Adrenal gland (tissue), 12 donors: Measurements from ENCODE around the gene TP53. TPM values are rescaled to one million over a fixed set of nuclear protein-coding genes. Genes with fewer than 3 reads are reported as not detected.
A peak's percentile ranks its signal among the peaks of the same experiment; 100 is the strongest.

Experiments used
- DNase-seq, 7 donors: peaks; one replicate each; pipeline ENCODE4 v3.0.0-alpha.2; 2019 to 2020
- H3K27ac ChIP-seq, 5 donors: fragments of 200-600 bp; sonication (generic) in 4 of 5; 1 replicate in 3 of 5; 2 replicates in 2 of 5; pipeline versions ENCODE4 v1.5.1 to v1.8.0; 2016 to 2020; ENCODE audit warnings: mild to moderate bottlenecking in 1 of 5
- H3K27me3 ChIP-seq: fragments of 200-600 bp; 2 replicates; pipeline ENCODE4 v1.8.0; 2021
- H3K36me3 ChIP-seq, 2 donors: fragments of 200-600 bp; replicated peaks in 1 of 2; 1 replicate in 1 of 2; 2 replicates in 1 of 2; pipeline versions ENCODE4 v1.5.1 to v1.8.0; 2018 to 2022
- H3K4me1 ChIP-seq, 2 donors: fragments of 200-600 bp; replicated peaks in 1 of 2; 1 replicate in 1 of 2; 2 replicates in 1 of 2; pipeline versions ENCODE4 v1.5.1 to v1.8.0; 2018 to 2021
- H3K4me3 ChIP-seq, 4 donors: fragments of 200-600 bp; sonication (generic) in 3 of 4; one replicate each; pipeline ENCODE4 v1.5.1; 2016 to 2018
- H3K9me3 ChIP-seq, 3 donors: fragments of 200-600 bp; sonication (generic) in 1 of 3; replicated peaks in 1 of 3; 1 replicate in 2 of 3; 2 replicates in 1 of 3; pipeline versions ENCODE4 v1.5.1 to v1.8.0; 2016 to 2021
- POLR2A ChIP-seq, 2 donors: fragments of 450-650 bp; IDR thresholded peaks; one replicate each; pipeline ENCODE4 v1.6.1; 2017; ENCODE audit warnings: antibody characterized with exemption in 2 of 2, mild to moderate bottlenecking in 2 of 2, moderate library complexity in 1 of 2
- WGBS, 4 donors: extraction: QIAGEN DNeasy Blood & Tissue Kit in 2 of 4; methylation state at CpG; one replicate each; pipeline versions ENCODE4 v1.1.5 to v1.1.7; 2013 to 2017; 5-methylcytosine and 5-hydroxymethylcytosine counted together
- intact Hi-C, 2 donors: fragments of 100-400 bp; cut with DNase I; formaldehyde crosslinking; loops; one replicate each; pipeline versions ENCODE4 v1.14.1 to v1.15.0; 2022 to 2023
- polyA plus RNA-seq, 3 donors: library from polyadenylated mRNA; stranded (reverse); fragments of 200-250 nt in 2 of 3; fragments of 350-450 nt in 1 of 3; fragmentation: Illumina TruSeq in 1 of 3; extraction: RNeasy Lipid Tissue Mini Kit (QIAGEN cat#74804) in 1 of 3; gene quantifications; one replicate each; pipeline ENCODE4 v1.2.3, GENCODE V29; 2013 to 2014
- total RNA-seq, 9 donors: library from RNA; depleted of rRNA in 4 of 9; stranded (reverse); fragments of >200 nt in 4 of 9; fragments of 120-200 nt in 1 of 9; fragmentation: NEBNext Ultra II Directional in 1 of 9; extraction: Animal tissue kit (Norgen Biotek cat#: 25700) in 1 of 9; gene quantifications; one replicate each; pipeline versions ENCODE4 v1.1.0 to v1.2.4, GENCODE V29; 2013 to 2023
- TF ChIP-seq, protein P1 (sequence below), 6 experiments: fragments of 450-650 bp in 4 of 6; fragments of 200-600 bp in 2 of 6; sonication (generic) in 1 of 6; IDR thresholded peaks; 1 replicate in 5 of 6; 2 replicates in 1 of 6; pipeline versions ENCODE4 v1.5.1 to v1.8.0; 2016 to 2021; ENCODE audit warnings: antibody characterized with exemption in 6 of 6, mild to moderate bottlenecking in 2 of 6, moderate library complexity in 1 of 6
- donor health status: healthy with polysubstance abuse.
- donor health status: Bipolar disorder and iron deficiency.
- donor health status: DM: yes; HTN: yes; CAD: no.
- donor health status: DM: no; HTN: no; CAD: no.
- donor health status: DM: no; HTN: no; CAD: no.
- donor health status: DM: yes; HTN: yes; CAD: no.

Gene TP53
- total and polyA plus RNA-seq, 12 donors: 9.7 to 85.9 (median 26.6) TPM

DNA sequence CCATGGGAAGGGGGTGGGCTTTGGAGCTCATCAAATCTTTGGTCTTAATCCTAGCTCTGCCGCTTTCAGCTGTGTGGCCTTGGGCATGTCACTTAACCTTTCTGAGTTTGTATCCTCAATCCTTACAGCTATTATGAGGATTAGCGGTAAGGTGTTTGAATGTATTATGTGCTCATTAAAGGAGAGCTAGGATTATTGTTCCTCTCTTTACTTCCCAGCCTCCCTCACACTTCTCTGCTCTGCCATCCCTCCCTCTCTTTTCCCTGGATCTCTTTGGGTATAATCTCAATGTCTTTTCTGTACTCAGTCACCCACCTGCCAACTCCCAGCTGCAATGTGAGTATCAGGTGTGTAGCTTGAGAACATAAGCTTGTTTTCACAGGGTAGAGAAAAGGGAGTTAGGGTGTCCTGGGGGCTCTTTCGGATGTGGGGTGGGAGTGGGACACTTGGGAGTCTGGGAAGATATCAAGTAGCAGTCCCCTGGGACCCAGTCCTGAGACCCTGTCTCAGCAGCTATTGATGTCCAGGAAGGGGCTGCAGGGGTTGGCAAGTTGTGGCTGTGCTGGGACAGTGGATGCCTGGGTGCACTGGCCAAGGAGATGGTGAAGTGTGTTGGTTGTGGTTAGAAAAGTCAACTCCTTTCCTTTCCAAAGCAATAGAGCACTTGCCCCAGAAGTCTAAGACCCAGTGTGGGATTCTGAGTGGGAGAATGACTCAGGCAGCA, 19.5 kb upstream of the TP53 start:
- no peak overlapping the region for H3K4me3 ChIP-seq
- H3K27ac ChIP-seq: no peak overlapping the region
- intact Hi-C loops: loop anchor here in 1 of 2 donors (10.0 kb wide), 2 partner anchors 68 to 258 kb away; no protein-coding TSS in a partner anchor
- peaks cover 28% of the 10 kb centered on the region for H3K27me3 ChIP-seq
- H3K4me1 ChIP-seq: peaks cover 9 to 11% of the 10 kb centered on the region in 2 donors
- WGBS, 4 donors: 74 to 90% (median 81%) methylated on average over 3 of the region's 3 CpGs
- no peak for DNase-seq
- no peaks in the 10 kb centered on the region for H3K36me3 ChIP-seq
- H3K9me3 ChIP-seq: no peaks in the 10 kb centered on the region
- TF ChIP-seq POLR2A (IDR thresholded peaks at IDR 0.05): no peak
- TF ChIP-seq, protein P1, sequence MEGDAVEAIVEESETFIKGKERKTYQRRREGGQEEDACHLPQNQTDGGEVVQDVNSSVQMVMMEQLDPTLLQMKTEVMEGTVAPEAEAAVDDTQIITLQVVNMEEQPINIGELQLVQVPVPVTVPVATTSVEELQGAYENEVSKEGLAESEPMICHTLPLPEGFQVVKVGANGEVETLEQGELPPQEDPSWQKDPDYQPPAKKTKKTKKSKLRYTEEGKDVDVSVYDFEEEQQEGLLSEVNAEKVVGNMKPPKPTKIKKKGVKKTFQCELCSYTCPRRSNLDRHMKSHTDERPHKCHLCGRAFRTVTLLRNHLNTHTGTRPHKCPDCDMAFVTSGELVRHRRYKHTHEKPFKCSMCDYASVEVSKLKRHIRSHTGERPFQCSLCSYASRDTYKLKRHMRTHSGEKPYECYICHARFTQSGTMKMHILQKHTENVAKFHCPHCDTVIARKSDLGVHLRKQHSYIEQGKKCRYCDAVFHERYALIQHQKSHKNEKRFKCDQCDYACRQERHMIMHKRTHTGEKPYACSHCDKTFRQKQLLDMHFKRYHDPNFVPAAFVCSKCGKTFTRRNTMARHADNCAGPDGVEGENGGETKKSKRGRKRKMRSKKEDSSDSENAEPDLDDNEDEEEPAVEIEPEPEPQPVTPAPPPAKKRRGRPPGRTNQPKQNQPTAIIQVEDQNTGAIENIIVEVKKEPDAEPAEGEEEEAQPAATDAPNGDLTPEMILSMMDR (IDR thresholded peaks at IDR 0.05): no peak

DNA sequence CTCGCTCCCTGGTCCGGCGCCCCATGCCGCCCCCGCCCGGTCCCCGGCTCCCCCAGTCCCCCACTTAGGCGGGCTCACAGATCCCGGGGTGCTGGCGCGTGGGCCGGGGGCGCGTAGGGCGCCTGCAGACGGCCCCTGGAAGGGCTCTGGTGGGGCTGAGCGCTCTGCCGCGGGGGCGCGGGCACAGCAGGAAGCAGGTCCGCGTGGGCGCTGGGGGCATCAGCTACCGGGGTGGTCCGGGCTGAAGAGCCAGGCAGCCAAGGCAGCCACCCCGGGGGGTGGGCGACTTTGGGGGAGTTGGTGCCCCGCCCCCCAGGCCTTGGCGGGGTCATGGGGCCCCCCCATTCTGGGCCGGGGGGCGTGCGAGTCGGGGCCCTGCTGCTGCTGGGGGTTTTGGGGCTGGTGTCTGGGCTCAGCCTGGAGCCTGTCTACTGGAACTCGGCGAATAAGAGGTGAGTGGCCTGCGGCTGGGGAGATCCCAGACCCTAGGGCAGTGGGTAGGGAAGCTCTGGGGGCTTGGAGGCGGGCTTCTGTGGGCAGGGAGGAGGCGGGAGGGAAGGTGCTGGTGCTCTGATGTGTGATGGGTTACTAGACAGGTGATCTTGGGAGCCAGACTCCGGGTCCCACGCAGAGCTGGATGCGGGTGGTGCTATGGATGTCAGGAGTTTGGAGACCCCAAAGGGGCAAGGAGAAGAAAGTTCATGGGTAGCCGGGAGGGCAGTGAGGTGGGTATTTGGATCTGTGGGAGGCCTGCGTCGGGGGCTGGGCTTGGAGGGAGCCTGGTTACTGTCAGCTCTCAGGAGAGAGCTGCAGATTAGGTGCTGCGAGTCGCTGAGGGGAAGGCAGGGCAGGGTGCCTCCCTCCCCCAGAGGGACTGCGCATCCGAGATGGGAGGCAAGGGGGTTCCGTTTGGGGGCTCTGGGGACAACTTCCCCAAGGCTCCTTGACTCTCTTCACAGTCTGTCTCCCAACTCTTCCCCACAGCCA, 18.3 kb upstream of the TP53 start:
- DNase-seq: no peak

DNA sequence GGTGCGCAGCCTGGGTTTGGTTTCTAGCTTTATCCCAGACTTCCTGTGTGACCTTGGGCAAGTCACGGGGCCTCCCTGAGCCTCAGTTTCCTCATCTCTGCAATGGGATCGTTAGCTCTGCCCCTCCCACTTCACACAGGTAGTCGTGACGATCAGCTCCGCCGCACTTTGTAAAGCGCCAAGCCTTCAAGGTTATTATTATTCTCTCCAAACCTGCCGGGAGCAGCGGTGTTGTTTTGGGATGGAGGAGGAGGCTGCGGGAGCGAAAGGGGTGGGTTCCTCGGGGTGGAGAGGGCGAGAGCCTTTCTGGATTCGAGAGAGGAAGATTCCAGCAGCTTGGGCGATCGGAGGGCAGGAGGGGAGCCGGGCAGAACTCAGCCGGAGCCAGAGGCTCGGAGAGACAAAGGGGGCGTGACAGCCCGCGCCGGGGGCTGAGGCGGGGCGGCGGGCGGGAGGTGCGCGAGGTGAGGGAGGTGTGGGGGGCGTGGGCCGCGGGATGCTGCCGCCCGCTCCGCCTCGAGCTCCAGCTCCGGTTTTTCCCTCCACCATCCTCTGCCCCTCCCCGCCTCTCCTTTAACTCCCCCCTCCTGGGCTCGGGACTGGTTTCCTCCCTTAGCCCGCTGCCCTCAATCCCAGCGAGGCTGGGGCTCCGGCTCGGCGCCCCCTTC, 17.4 kb upstream of the TP53 start, which contains the start of gene EFNB3:
TSS of gene EFNB3 (plus strand) at position 602 of the 668 bp plus-strand sequence. CDS start 397 bp downstream, outside the sequence.
- intact Hi-C loops: loop anchor here in 1 of 2 donors (10.0 kb wide), 2 partner anchors 70 to 260 kb away; no protein-coding TSS in a partner anchor
- 1 to 3% (median 2%) methylated on average over 9 to 45 of the region's 45 CpGs for WGBS, 4 donors
- no peak for TF ChIP-seq POLR2A (IDR thresholded peaks at IDR 0.05)
- TF ChIP-seq, protein P1 (IDR thresholded peaks at IDR 0.05): no peak

More for the DNA sequence above, 18.3 kb upstream of the TP53 start:
- intact Hi-C loops: loop anchor here in 1 of 2 donors (10.0 kb wide), 2 partner anchors 69 to 259 kb away; no protein-coding TSS in a partner anchor
- TF ChIP-seq, protein P1 (IDR thresholded peaks at IDR 0.05): no peak
- TF ChIP-seq POLR2A (IDR thresholded peaks at IDR 0.05): no peak
- 9 to 34% (median 21%) methylated on average over 12 to 50 of the region's 50 CpGs for WGBS, 4 donors
- H3K9me3 ChIP-seq: no peaks in the 10 kb centered on the region
- H3K4me1 ChIP-seq: peaks cover 9 to 11% of the 10 kb centered on the region in 2 donors
- H3K27me3 ChIP-seq: peaks cover 17% of the 10 kb centered on the region
- H3K4me3 ChIP-seq: peak overlapping the region in 1 of 4 donors; percentile 47
- peaks cover 0 to 6% of the 10 kb centered on the region in 2 donors for H3K36me3 ChIP-seq
- H3K27ac ChIP-seq: no peak overlapping the region

More for the DNA sequence above, 17.4 kb upstream of the TP53 start, which contains the start of gene EFNB3:
- H3K36me3 ChIP-seq: peaks cover 0 to 6% of the 10 kb centered on the region in 2 donors
- peaks cover 17% of the 10 kb centered on the region for H3K27me3 ChIP-seq
- no peaks in the 10 kb centered on the region for H3K9me3 ChIP-seq
- H3K4me1 ChIP-seq: peaks cover 9 to 11% of the 10 kb centered on the region in 2 donors
- H3K27ac ChIP-seq: no peak within 1 kb of the TSS
- no peak for DNase-seq
- peak within 1 kb of the TSS in 1 of 4 donors; percentile 47 for H3K4me3 ChIP-seq
